ENCODE measurements around the gene COL18A1. TPM values are rescaled to one million over a fixed set of nuclear protein-coding genes. Genes with fewer than 3 reads are reported as not detected.

Gene COL18A1
- total RNA-seq, 1 donor from 2014 or later = 515 TPM

GRCh38 chr21:45418301-45419071, 13.5 kb downstream of the COL18A1 start:
- Mint-ChIP-seq H3K27ac (ENCODE audit: unreplicated experiment) (no peak overlapping the region), H3K4me1 (ENCODE audit: unreplicated experiment) (peaks cover 33% of the 10 kb centered on the region), H3K36me3 (ENCODE audit: unreplicated experiment) (peaks cover 5% of the 10 kb centered on the region), H3K9me3 (ENCODE audit: unreplicated experiment) (no peaks in the 10 kb centered on the region), H3K4me3 (ENCODE audit: unreplicated experiment) (no peak overlapping the region), H3K27me3 (ENCODE audit: unreplicated experiment) (no peaks in the 10 kb centered on the region)
- TF ChIP-seq, protein P1, sequence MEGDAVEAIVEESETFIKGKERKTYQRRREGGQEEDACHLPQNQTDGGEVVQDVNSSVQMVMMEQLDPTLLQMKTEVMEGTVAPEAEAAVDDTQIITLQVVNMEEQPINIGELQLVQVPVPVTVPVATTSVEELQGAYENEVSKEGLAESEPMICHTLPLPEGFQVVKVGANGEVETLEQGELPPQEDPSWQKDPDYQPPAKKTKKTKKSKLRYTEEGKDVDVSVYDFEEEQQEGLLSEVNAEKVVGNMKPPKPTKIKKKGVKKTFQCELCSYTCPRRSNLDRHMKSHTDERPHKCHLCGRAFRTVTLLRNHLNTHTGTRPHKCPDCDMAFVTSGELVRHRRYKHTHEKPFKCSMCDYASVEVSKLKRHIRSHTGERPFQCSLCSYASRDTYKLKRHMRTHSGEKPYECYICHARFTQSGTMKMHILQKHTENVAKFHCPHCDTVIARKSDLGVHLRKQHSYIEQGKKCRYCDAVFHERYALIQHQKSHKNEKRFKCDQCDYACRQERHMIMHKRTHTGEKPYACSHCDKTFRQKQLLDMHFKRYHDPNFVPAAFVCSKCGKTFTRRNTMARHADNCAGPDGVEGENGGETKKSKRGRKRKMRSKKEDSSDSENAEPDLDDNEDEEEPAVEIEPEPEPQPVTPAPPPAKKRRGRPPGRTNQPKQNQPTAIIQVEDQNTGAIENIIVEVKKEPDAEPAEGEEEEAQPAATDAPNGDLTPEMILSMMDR (IDR thresholded peaks at IDR 0.05) = no peak
- DNase-seq (ENCODE audit: extremely low spot score, unreplicated experiment) = no peak

GRCh38 chr21:45419162-45419561, 14.2 kb downstream of the COL18A1 start:
- H3K27me3 Mint-ChIP-seq (ENCODE audit: unreplicated experiment) = no peaks in the 10 kb centered on the region
- no peaks in the 10 kb centered on the region for H3K9me3 Mint-ChIP-seq (ENCODE audit: unreplicated experiment)
- no peak overlapping the region for H3K27ac Mint-ChIP-seq (ENCODE audit: unreplicated experiment)
- no peak overlapping the region for H3K4me3 Mint-ChIP-seq (ENCODE audit: unreplicated experiment)
- DNase-seq (ENCODE audit: extremely low spot score, unreplicated experiment) = no peak
- peaks cover 33% of the 10 kb centered on the region for H3K4me1 Mint-ChIP-seq (ENCODE audit: unreplicated experiment)
- peaks cover 5% of the 10 kb centered on the region for H3K36me3 Mint-ChIP-seq (ENCODE audit: unreplicated experiment)
- TF ChIP-seq, protein P1 (IDR thresholded peaks at IDR 0.05) = no peak

GRCh38 chr21:45420061-45421041, 15.4 kb downstream of the COL18A1 start:
- no peak for DNase-seq (ENCODE audit: extremely low spot score, unreplicated experiment)
- Mint-ChIP-seq H3K4me1 (ENCODE audit: unreplicated experiment) (peaks cover 30% of the 10 kb centered on the region), H3K27me3 (ENCODE audit: unreplicated experiment) (no peaks in the 10 kb centered on the region), H3K4me3 (ENCODE audit: unreplicated experiment) (no peak overlapping the region), H3K27ac (ENCODE audit: unreplicated experiment) (no peak overlapping the region), H3K36me3 (ENCODE audit: unreplicated experiment) (peaks cover 2% of the 10 kb centered on the region), H3K9me3 (ENCODE audit: unreplicated experiment) (no peaks in the 10 kb centered on the region)
- TF ChIP-seq, protein P1 (IDR thresholded peaks at IDR 0.05) = no peak

GRCh38 chr21:45421071-45421845, 16.3 kb downstream of the COL18A1 start:
- Mint-ChIP-seq H3K27me3 (ENCODE audit: unreplicated experiment) (no peaks in the 10 kb centered on the region), H3K4me3 (ENCODE audit: unreplicated experiment) (no peak overlapping the region), H3K4me1 (ENCODE audit: unreplicated experiment) (peaks cover 32% of the 10 kb centered on the region), H3K9me3 (ENCODE audit: unreplicated experiment) (no peaks in the 10 kb centered on the region), H3K36me3 (ENCODE audit: unreplicated experiment) (peaks cover 2% of the 10 kb centered on the region), H3K27ac (ENCODE audit: unreplicated experiment) (no peak overlapping the region)
- TF ChIP-seq, protein P1 (IDR thresholded peaks at IDR 0.05) = no peak
- DNase-seq (ENCODE audit: extremely low spot score, unreplicated experiment) = no peak

All from osteocyte (in vitro differentiated cells).